ENCODE results near the gene CD27.
A peak's percentile ranks its signal among the peaks of the same experiment; 100 is the strongest.
"Not testable (repeated sequence)": the region's sequence is repeated elsewhere in the genome, so short reads cannot be mapped to it uniquely, and the experiment has no call there.

CD27 gene

GRCh38 chr12:6461401-6462233 lies 16.9 kb downstream of the CD27 start:
- DNase-seq, result no peak

DNA sequence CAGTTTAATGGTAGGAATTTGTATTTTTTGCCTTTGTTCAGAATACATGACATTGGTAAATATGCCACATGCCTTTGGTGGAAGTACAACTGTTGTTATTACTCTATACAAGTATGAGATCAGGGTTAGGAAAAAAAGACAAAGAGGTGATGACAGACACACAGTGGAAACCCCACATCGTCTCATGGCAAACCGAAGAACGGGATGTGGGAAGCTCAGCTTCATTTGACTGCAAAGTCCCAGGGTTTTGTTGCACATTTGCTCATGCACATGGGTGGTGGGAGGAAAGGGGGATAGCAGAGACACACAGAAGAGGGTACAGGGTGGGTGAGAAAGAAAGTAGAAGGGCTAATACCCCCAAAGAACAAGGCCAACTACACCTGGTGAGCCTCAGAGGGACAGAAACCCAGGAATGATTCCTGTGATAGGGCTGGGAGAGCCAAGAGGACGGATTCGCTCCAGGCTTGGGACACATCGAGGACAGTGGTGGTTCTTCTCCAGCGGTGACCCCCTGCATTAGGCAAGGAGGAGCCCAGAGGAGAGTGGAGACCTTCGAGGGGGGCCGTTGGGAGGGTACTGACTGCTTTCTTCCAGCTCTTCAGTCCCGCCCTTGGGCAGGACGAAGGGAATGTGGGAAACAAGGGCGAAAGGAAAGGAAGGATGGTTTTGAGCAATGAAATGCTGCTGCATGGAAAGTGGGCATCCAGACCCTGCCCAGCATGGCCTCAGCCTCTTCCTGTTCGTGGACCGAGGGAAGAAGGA lies 17.7 kb downstream of the CD27 start:
- no peak for DNase-seq

- DNase-seq, result no peak
These were observed 18.5 kb downstream of the CD27 start for GRCh38 chr12:6463216-6463615.

DNA sequence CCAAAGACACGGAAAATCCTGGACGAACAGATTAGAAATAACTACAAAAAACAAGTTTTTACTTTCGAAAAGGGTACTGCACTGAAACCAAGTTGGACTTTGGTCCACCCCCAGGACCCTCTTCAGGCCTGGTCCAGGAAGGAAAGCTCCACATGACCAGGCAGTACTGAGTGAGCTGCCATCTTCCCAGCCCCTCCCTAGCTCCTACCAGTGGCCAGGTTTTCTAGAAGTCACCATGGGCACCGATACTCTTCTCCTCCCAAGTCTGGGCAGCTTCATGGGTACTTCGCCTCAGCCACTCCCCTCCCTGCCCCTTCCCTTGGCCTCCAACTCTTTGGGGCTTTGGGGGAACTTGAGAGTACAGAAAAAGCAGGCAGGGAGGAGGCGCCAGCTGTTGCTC lies 19.1 kb downstream of the CD27 start:
- DNase-seq, result no peak

DNA sequence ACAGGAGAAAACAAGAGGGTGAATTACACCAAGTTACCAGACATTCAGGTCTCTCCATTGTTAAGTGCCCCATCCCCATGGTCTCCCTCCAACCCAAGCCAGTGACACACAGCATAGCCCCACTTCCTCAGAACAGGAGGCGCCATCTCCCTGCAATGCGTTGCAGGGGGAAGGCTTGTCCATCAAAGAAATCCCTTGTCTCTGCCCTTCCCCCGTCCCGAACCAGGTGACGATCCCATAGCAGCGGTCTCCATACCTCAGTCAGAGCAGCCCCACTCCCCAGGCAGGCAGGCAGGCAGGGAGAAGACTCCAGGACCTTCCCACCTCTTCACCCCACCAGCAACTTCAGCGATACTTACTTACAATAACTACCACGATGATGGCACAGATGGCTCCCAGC lies 19.8 kb downstream of the CD27 start:
- no peak for DNase-seq

DNA sequence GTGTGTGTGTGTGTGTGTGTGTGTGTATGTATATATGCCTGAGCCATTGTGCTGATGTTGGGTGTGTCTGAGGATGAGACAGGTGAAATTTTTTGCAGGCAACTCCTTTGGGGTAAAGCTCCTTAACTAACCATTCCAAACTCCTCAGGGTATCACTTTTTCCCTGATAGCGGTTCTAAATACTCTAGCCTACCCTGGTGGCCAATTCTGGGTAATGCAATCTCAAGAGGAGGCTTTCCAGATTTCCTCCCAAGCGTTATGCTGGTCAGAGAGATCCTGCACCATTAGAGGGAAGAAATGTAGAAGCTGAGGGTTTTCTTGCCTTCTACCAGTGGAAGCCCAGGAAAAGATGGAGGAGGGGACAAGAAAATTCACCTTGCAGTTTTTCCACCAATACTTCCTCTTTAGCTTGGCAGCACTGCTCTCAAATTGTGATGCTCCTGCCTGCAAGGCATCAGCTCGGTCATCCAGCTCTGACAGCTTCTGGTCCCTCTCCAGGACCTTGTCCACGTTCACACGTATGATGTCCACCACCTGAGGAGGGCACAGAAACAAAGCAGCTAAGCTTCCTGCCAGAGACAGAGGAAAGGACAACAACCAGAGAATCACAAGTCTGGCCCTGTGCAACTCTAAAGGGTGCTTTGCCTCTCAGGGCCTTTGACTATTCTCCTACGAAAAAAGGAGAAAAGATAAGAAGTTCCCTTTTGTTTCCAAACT lies 20.9 kb downstream of the CD27 start:
- peak; percentile 59 for DNase-seq

DNA sequence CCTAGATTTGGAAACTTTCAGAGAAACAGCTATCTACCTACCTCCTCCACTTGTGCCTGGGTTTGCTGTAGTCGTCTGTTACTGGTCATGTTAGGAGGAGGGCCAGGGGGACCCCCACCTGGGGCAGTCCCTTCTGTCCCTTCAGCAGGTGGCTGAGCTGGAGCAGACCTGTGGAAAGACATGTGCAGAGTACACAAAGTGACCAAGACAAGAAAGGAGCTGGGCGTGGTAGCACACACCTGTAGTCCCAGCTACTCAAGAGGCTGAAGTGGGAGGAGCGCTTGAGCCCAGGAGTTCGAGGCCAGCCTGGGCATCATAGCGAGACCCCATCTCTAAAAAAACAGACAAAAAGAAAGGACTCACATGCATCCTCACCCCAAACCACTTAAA lies 21.4 kb downstream of the CD27 start:
- no peak for DNase-seq

GRCh38 chr12:6466751-6467150 lies 22.0 kb downstream of the CD27 start:
- DNase-seq, result not testable (repeated sequence)

DNA sequence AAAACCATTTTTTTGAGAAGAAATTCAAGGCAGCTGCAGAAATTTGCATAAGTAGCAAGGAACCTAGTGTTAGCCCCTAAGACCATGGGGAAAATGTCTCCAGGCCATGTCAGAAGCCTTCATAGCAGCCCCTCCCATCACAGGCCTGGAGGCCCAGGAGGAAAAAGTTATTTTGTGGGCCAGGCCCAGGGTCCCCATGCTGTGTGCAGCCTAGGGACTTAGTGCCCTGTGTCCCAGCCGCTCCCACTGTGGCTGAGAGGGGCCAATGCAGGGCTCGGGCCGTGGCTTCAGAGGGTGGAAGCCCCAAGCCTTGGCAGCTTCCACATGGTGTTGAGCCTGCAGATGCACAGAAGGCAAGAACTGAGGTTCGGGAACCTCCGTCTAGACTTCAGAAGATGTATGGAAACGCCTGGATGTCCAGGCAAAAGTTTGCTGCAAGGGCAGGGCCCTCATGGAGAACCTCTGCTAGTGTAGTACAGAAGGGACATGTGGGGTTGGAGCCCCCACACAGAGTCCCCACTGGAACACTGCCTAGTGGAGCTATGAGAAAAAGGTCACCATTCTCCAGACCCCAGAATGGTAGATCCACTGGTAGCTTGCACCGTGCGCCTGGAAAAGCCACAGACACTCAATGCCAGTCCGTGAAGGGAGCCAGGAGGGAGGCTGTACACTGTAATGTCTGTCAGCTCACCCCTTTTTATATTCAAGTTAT lies 23.0 kb downstream of the CD27 start:
- not testable (repeated sequence) for DNase-seq

GRCh38 chr12:6468283-6468575 lies 23.5 kb downstream of the CD27 start:
- DNase-seq, result no peak

- DNase-seq, result no peak
These were observed 24.3 kb downstream of the CD27 start for GRCh38 chr12:6469092-6469491.

DNA sequence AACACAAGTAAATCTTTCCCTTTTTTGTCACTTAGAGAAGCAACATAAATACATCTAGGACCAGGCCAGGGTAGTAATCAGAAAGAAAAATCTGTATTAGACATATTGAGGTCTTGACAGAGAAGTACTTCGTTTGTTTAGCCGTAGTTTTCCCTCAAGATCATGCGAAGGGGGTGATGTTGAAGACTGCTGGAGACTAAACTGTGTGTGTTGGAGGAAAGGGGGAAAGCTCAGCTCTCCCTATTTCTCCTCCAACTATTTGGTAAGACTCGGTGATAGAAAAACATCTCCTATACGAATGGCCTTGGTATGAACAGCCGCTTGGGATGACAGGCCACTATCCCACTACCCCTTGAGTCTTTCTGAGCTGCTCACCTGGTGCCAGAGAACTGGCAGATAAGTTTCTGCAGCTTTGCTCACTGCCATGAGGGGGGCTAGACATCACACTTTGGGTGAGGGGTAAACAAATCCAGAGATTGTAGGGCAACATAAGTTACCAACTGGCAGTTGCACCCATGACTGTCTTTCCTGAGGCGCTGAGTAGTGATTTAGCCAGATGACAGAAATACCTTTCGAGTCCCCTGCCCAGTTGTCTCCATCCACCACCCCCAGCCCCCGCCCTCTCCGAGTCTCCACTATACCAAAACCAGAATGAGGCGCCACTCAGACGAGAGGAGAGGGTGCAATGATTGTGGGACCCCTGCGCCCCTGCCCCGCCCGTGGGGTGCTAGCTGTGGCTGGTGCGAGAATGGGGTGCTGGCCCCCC lies 25.0 kb downstream of the CD27 start:
- no peak for DNase-seq

DNA sequence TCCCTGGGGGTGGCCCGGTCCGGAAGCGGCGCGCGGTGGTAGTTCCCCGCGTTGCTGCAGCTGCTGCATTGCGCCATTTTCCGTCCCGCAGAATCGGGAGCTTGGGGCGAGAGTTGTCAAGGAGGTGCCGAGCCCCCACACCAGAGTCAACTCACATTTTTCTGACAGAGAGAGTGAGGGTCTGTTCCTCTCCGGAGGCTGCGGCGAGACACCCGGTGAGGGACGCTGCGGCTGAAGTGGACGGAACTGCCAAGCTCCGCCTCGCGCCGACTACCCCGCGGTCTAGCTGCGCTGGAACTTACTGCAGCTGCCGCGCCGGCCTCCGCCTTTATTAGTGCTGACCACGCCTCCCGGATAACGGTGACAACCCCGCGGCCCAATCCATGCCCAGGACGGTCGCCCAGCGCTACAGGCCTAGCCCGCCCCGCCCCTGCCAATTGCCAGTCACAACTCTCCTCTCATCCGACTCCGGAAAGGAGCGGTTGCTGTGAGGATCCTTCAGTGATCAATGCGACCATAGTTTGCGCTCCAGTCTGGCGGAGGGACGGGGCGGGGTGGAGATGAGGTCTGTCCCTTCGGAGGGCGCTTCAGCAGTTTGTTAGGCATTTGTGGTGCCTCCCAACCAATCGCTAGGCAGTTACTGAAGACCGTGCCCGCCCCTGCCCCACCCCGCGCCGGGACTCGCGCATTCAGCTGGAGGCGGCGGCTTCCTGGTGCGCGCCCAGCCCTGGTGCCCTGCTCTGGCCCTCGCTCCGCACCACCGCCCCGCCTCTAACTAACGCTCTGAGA lies 25.8 kb downstream of the CD27 start, which contains the start of gene VAMP1:
TSS of gene VAMP1 (minus strand) at position 303 of the 789 bp plus-strand sequence. CDS start at position 157, 146 bp downstream.
- peak; percentile 99 for DNase-seq

GRCh38 chr12:6471989-6472360 lies 27.2 kb downstream of the CD27 start:
- no peak for DNase-seq

DNA sequence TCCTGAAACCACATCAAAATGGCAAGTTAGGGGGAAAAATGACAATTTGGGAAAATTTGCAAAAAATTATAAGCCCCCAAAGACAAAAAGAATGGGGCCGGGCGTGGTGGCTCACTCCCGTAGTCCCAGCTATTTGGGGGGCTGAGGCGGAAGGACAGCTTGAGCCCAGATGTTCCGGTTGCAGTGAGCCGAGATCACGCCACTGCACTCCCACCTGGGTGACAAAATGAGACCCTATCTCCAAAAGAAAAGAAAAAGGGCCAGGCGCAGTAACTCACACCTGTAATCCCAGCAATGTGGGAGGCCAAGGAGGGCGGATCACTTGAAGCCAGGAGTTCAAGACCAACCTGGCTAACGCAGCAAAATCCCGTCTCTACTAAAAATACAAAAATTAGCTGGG lies 27.7 kb downstream of the CD27 start:
- no peak for DNase-seq

DNA sequence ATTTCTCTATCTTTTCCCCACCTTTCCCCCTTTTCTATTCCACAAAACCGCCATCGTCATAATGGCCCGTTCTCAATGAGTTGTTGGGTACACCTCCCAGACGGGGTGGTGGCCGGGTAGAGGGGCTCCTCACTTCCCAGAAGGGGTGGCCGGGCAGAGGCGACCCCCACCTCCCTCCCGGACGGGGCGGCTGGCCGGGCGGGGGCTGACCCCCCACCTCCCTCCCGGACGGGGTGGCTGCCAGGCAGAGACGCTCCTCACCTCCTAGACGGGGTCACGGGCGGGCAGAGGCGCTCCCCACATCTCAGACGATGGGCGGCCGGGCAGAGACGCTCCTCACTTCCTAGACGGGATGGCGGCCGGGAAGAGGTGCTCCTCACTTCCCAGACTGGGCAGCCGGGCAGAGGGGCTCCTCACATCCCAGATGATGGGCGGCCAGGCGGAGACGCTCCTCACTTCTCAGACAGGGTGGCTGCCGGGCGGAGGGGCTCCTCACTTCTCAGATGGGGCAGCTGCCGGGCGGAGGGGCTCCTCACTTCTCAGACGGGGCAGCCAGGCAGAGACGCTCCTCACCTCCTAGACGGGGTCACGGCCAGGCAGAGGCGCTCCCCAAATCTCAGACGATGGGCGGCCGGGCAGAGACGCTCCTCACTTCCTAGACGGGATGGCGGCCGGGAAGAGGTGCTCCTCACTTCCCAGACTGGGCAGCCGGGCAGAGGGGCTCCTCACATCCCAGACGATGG lies 30.6 kb downstream of the CD27 start:
- not testable (repeated sequence) for DNase-seq

- no peak for DNase-seq
These were observed 31.7 kb downstream of the CD27 start for GRCh38 chr12:6476489-6476888.

DNA sequence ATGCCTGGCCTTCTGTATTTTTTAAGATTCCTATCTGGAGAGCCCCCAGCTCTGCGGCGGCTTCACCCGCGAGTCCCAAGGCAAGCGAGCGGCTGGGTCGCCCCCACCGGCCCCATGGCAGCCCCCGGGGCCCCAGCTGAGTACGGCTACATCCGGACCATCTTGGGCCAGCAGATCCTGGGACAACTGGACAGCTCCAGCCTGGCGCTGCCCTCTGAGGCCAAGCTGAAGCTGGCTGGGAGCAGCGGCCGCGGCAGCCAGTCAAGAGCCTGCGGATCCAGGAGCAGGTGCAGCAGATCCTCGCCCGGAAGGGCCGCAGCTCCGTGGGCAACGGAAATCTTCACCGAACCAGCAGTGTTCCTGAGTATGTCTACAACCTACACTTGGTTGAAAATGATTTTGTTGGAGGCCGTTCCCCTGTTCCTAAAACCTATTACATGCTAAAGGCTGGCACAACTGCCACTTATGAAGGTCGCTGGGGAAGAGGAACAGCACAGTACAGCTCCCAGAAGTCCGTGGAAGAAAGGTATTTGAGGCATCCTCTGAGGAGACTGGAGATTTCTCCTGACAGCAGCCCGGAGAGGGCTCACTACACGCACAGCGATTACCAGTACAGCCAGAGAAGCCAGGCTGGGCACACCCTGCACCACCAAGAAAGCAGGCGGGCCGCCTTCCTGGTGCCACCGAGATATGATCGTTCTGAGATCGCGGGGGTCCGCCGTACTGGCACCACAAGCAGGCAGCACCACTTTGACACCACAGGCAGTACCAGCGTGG lies 33.0 kb downstream of the CD27 start:
- DNase-seq, result not testable (repeated sequence)

- no peak for DNase-seq
These were observed 33.7 kb downstream of the CD27 start for GRCh38 chr12:6478416-6478815.

- no peak for DNase-seq
These were observed 43.5 kb downstream of the CD27 start for GRCh38 chr12:6488240-6488639.

Data from right forelimb (tissue), 1 donor.